RCC 7860 (cell line): Measurements from ENCODE around the gene SGIP1.
"Not testable (repeated sequence)": the region's sequence is repeated elsewhere in the genome, so short reads cannot be mapped to it uniquely, and the experiment has no call there.

ENCODE experiments used
- DNase-seq: peaks from one replicate; pipeline ENCODE4 v3.0.0-alpha.2; 2015; ENCODE audit warnings: low spot score
- FAIRE-seq: peaks from 2 replicates; lab custom pipeline; 2012; peaks lifted over from hg19 to GRCh38; lab: Jason Lieb, UNC

Gene SGIP1

GRCh38 chr1:66791621-66792610, 258.0 kb downstream of the SGIP1 start:
- no peak for DNase-seq
- no peak for FAIRE-seq

- not testable (repeated sequence) for DNase-seq, FAIRE-seq
Measured at GRCh38 chr1:66795839-66796238, 261.9 kb downstream of the SGIP1 start.
